HG03520 (cell line): ENCODE measurements around the gene ASTN2.

Experiments
- ATAC-seq: cut with Tn5 transposase; IDR thresholded peaks from one replicate; pipeline ENCODE4 v1.9.1; 2021; ENCODE audit warnings: mild to moderate bottlenecking, moderate library complexity; ENCODE audit not compliant: unreplicated experiment

Gene ASTN2

GRCh38 chr9:117126871-117127270, 288.0 kb downstream of the ASTN2 start:
- ATAC-seq, result no peak

DNA sequence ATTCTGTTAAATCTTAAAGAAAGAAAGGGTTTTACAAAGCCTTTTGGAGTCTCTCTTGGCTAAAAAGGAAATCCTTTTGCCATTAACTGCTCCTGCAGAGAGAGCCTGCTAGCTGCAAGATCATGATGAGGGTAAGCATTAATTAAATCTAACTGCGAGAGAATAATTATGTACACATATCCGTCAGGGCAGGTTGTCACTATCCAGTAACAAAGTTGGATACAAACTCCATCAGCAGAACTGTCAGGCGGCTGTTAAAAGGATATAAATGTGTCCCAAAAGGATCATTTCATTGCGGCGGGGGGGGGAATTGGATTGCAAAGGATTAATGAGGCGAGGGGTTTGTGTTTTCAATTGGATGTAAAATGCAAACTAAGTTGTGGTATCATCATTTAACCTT, 289.3 kb downstream of the ASTN2 start:
- no peak for ATAC-seq

DNA sequence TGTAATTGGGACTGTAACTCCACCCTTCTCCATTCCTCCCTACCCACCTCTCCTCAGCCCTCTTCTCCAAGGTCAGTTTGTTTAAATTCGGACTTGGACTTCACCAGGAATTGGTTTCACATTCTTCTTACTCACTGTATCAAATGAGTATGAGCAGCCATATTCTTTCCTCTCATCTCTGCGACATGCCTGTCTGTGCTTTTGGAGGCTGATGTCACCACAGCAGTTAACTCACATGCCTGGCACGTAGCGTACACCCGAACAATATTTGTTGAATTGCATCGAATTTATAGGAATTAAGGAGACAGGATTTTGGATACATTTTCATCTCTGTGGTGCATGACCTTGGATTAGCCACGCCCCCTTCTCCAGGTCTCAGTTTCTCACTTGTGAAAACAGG, 291.1 kb downstream of the ASTN2 start:
- no peak for ATAC-seq

- no peak for ATAC-seq
Observed at GRCh38 chr9:117122953-117123352, 291.9 kb downstream of the ASTN2 start.

DNA sequence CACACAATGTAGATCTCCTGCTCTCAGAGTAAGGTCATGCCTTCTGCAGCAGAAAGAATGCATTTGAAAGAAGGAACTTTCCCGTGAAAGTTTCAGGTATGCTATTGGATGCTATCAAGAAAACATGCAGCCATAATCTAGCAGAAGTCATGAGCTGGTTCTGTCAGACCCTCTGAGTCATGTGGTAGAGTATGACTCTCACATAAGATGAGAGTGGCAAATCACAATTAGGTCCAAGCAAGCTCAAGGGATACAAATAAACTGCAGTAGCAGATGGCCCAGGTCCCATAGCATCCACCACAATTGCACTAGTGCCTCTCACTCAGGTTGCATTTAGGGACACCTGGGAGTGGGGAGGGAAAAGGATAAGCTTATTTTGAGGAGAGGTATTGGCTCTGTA, 292.8 kb downstream of the ASTN2 start:
- no peak for ATAC-seq

GRCh38 chr9:117121316-117121715, 293.5 kb downstream of the ASTN2 start:
- ATAC-seq, result no peak

GRCh38 chr9:117120061-117120460, 294.8 kb downstream of the ASTN2 start:
- ATAC-seq, result no peak

GRCh38 chr9:117116084-117116483, 298.8 kb downstream of the ASTN2 start:
- ATAC-seq, result peak; percentile 89

- ATAC-seq, result no peak
Observed at GRCh38 chr9:117114768-117115167, 300.1 kb downstream of the ASTN2 start.

GRCh38 chr9:117104716-117105495, 310.0 kb downstream of the ASTN2 start:
- no peak for ATAC-seq

DNA sequence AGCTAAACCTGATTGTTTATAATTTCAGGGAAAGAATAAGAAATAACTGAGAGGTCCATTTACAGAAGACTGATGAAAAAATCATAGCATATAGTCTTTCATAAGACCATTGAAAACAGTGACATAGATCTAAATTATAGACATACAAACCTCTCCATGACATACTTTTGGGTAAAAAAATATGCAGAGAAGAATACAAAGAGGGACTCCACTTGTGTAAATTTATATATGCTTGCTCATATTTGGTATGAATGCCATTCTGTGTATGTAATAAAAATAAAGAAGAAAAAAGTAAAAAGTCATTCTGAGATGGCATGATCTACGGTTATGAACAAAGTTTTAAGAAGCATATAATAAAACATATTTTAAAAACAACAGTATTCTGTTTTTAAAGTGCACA, 310.7 kb downstream of the ASTN2 start:
- ATAC-seq, result no peak

- no peak for ATAC-seq
Observed at GRCh38 chr9:117103438-117104110, 311.3 kb downstream of the ASTN2 start.

- no peak for ATAC-seq
Observed at GRCh38 chr9:117101008-117101407, 313.8 kb downstream of the ASTN2 start.

DNA sequence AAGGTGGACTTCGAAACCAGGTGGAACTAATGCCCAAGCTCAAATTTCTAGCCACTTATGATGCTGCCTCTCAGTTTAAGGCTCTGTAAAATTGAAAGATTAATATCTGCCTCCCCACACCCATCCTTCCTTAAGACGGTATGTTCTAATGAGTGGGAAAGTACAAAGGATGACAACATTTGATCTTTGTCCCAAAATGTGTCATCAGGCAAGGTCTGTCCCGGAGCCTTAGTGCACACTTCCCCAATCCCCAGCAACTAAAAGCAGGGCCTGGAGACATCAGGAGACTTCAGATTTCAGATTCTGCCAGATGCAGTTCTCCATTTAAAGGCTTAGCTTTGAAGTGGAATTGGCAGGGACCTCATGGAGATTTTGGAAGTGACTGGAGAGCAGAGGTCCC, 316.5 kb downstream of the ASTN2 start:
- no peak for ATAC-seq

DNA sequence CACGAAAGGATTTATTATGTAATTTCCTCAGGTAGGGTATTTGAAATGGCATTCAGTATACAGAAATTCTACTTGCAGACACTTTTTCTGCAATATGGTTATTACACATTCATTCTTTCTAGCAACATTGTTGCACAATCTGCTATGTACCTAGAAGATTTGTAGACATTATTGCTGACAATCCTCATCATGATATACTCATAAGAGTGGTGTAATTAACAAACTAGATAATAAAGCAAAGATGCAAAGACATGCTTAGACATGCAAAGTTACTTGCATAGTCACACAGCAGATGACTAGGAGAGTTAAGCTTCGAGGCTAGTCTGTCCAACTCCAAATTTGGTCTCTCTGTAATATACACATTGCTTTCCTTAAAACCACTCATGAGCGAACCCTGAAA, 317.1 kb downstream of the ASTN2 start:
- ATAC-seq, result no peak

DNA sequence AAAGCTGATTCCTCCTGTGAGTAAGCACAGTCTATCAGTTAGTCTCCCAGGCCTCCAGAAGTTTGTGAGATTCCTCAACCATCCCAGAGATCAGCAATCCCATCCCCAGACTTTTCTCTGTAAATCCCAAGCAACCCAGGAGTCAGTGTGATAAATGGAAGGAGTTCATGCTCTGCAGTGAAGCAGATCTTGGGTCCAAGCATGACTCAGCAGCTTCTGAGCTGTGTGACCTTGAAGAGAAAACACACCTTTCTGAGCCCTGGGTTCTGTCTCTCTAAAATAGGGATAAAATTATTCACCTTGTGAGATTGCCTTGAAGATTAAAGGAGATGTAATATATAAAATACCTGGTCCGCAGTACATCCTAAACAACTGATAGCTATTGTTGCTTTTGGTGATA, 318.7 kb downstream of the ASTN2 start:
- no peak for ATAC-seq

DNA sequence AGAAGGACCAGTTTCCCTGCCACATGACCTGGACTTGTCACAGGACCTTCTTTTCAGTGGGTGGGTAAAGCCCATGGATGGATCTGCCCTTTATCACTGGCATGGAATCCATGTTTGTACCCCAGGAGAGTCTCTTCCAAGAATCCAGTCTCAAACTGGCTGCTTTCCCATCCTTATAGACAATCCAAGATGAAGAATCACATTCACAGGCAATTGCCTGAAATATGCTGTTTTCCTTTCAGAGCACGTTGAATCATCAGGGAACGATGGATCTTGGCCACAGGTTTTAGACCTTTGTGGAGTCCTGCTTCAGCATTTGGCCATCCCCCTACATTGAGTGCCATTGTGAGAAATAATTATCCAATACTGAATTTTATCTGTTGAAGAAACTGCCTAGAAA, 319.8 kb downstream of the ASTN2 start:
- no peak for ATAC-seq

- ATAC-seq, result no peak
Observed at GRCh38 chr9:117093891-117094844, 320.7 kb downstream of the ASTN2 start.

DNA sequence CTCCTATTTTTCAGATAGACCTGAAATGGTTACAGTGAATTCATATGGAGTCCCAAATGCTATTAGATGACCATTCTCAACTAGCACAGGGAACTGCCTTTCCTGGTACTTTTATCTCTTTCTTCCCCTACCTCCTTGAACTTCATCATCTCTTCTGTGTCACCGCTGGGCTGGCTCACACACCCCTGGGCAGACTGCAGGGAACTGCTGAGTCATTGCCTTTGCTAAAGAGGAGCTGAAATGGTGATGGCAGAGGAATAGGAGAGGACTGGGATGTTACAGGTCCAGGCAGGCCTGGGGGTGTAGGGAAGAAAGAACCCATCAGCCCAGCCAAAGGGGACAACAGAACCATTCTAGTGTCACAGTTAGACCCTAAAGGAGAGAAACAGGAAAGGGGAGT, 322.3 kb downstream of the ASTN2 start:
- no peak for ATAC-seq

DNA sequence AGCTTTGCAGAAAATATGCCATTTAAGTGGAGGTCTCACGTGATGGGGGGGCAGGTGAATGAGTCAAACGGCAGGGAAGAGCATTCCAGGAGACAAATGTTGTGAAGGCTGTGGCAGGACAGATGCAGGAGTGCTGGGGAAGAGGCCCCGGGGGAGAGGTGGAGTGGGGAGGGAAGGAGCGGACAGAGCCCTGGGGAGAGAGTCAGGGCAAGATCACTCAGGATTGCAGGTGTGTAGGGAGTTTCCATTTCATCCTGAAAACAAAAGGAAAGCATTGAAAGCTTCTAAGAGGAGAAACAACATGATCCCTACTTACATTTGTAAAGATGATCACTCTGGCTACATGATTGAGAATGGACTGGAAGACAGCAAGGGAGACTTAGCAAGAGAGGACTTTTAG, 323.3 kb downstream of the ASTN2 start:
- ATAC-seq, result no peak

DNA sequence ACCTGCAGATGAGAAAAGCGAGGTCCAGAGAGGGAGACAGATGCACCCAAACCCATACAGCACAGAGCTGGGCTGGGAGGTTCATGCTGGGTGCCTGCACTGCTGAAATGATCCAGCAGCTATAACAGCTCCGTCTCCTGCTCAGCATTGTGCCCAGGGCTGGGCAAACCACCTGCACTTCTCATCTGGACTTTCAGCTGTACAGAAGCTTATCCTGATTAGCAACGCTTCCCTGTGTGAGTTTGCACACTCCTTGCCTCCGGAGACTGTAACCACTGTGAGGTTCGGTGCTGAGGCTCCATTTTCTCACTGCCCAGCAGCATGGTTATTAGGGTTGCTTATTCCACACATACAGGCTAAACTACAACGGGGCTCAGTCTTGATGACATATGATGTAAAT, 326.1 kb downstream of the ASTN2 start:
- no peak for ATAC-seq
